NCI-H82 treated with DMSO at 0.1 percent for 48 hours (cell line): ENCODE measurements around the gene FXYD5.
"Not testable (repeated sequence)": the region's sequence is repeated elsewhere in the genome, so short reads cannot be mapped to it uniquely, and the experiment has no call there.

Experiments used
- DNase-seq: peaks from one replicate; lab custom pipeline; 2025; ENCODE audit not compliant: unreplicated experiment; lab: John Stamatoyannopoulos, UW

Gene FXYD5

GRCh38 chr19:35136977-35137702 lies 17.4 kb upstream of the FXYD5 start:
- no peak for DNase-seq

GRCh38 chr19:35138305-35138892 lies 16.1 kb upstream of the FXYD5 start, which contains the start of gene FXYD1:
TSS of gene FXYD1 (plus strand) at chr19:35138824. CDS start at chr19:35140080, 1,256 bp downstream.
- no peak for DNase-seq

GRCh38 chr19:35140207-35140961 lies 14.2 kb upstream of the FXYD5 start:
- DNase-seq, result no peak

- DNase-seq, result peak; percentile 72
These were observed 13.3 kb upstream of the FXYD5 start for GRCh38 chr19:35140962-35141836.

GRCh38 chr19:35141837-35142605 lies 12.5 kb upstream of the FXYD5 start:
- peak; percentile 33 for DNase-seq

GRCh38 chr19:35142606-35143230 lies 11.8 kb upstream of the FXYD5 start:
- peak; percentile 23 for DNase-seq

GRCh38 chr19:35143231-35143715 lies 11.3 kb upstream of the FXYD5 start, which contains the start of gene FXYD7:
TSS of gene FXYD7 (plus strand) at chr19:35143255. CDS start at chr19:35143334, 79 bp downstream.
- no peak for DNase-seq

GRCh38 chr19:35143818-35144217 lies 10.7 kb upstream of the FXYD5 start:
- DNase-seq, result no peak

- DNase-seq, result no peak
These were observed 10.3 kb upstream of the FXYD5 start for GRCh38 chr19:35144259-35144599.

GRCh38 chr19:35144600-35145436 lies 9.7 kb upstream of the FXYD5 start:
- DNase-seq, result no peak

GRCh38 chr19:35146746-35147459 lies 7.6 kb upstream of the FXYD5 start:
- DNase-seq, result no peak

- no peak for DNase-seq
These were observed 5.1 kb upstream of the FXYD5 start for GRCh38 chr19:35149463-35149862.

- no peak for DNase-seq
These were observed 4.1 kb upstream of the FXYD5 start for GRCh38 chr19:35150445-35150844.

GRCh38 chr19:35151273-35152065 lies 3.1 kb upstream of the FXYD5 start:
- DNase-seq, result no peak

- DNase-seq, result not testable (repeated sequence)
These were observed 1.4 kb upstream of the FXYD5 start for GRCh38 chr19:35153129-35153522.

- DNase-seq, result no peak
These were observed 622 bp upstream of the FXYD5 start for GRCh38 chr19:35153701-35154524.
